PFSK-1 (cell line): ENCODE results near the gene TACR1.

ENCODE experiments used
- FOXP2 ChIP-seq: optimal IDR thresholded peaks from 2 replicates; pipeline ENCODE3; 2011; ENCODE audit warnings: borderline replicate concordance, control low read depth, inconsistent platforms; ENCODE audit not compliant: insufficient read depth; ENCODE audit errors: extremely low read length, extremely low read depth
- POLR2AphosphoS5 ChIP-seq: IDR thresholded peaks from 2 replicates; pipeline ENCODE4 v1.6.1; 2012; ENCODE audit warnings: low read depth, mild to moderate bottlenecking, control low read depth, low read length, moderate library complexity
- REST ChIP-seq, 2 experiments: IDR thresholded peaks; 2 replicates each; pipeline versions ENCODE4 v1.6.1 to v1.8.0; 2011 to 2012; ENCODE audit warnings: low read depth in 2 of 2, low read length in 2 of 2, control low read depth in 1 of 2, inconsistent platforms in 1 of 2, mild to moderate bottlenecking in 1 of 2, moderate library complexity in 1 of 2; ENCODE audit not compliant: insufficient read depth in 1 of 2
- SIN3A ChIP-seq: IDR thresholded peaks from 2 replicates; pipeline ENCODE4 v1.6.1; 2012; ENCODE audit warnings: mild to moderate bottlenecking, low read length, moderate library complexity, borderline replicate concordance; ENCODE audit not compliant: insufficient read depth
- TAF1 ChIP-seq: IDR thresholded peaks from 2 replicates; pipeline ENCODE4 v1.6.1; 2012; ENCODE audit warnings: low read length, control low read depth, borderline replicate concordance; ENCODE audit not compliant: insufficient read depth

DNA sequence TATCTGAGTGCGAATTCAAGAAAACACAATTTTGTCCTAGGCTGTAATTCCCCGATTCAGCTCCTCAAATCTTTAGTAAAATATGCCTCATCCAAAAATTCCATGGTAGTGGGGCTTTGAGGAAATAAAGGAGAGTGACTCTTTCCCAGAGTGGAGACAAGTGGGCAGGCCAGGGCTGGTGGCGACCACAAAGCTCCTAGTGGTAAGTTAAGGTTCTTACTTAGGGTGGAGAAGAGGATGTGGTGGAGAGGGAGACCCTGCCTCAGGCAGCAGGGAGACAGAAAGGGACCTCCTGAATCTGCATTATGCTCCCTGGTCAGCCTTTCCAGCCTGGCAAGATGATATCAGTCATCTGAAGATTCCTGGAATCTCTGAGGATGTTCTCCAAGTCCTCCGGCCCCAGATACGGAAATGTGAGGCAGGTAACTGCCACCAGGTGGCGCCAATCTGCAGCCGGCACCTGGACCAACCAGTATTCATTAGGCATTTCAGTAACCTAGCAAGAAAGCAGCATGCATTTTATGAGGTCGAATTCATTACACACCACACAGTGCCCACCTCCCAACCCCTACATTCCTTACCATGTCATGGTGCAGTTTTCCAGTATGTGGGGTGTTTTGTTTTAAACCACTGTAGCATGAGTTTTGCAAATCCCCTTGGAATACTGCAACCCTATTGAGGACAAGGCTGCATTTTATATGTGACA is 134.5 kb downstream of the TACR1 start:
- TF ChIP-seq POLR2AphosphoS5, result no peak
- no peak for TF ChIP-seq REST (IDR thresholded peaks at IDR 0.05; ENCODE audit: insufficient read depth in 1 of 2, low read depth in 2 of 2, low read length in 2 of 2)
- TF ChIP-seq TAF1, result no peak
- no peak for TF ChIP-seq SIN3A
- TF ChIP-seq FOXP2, result no peak
